ENCODE results near the gene SPATA2. TPM values are rescaled to one million over a fixed set of nuclear protein-coding genes. Genes with fewer than 3 reads are reported as not detected.

Gene SPATA2
- total RNA-seq, 4 donors from 2014 or later: 1.7 to 3.0 (median 1.9) TPM

DNA sequence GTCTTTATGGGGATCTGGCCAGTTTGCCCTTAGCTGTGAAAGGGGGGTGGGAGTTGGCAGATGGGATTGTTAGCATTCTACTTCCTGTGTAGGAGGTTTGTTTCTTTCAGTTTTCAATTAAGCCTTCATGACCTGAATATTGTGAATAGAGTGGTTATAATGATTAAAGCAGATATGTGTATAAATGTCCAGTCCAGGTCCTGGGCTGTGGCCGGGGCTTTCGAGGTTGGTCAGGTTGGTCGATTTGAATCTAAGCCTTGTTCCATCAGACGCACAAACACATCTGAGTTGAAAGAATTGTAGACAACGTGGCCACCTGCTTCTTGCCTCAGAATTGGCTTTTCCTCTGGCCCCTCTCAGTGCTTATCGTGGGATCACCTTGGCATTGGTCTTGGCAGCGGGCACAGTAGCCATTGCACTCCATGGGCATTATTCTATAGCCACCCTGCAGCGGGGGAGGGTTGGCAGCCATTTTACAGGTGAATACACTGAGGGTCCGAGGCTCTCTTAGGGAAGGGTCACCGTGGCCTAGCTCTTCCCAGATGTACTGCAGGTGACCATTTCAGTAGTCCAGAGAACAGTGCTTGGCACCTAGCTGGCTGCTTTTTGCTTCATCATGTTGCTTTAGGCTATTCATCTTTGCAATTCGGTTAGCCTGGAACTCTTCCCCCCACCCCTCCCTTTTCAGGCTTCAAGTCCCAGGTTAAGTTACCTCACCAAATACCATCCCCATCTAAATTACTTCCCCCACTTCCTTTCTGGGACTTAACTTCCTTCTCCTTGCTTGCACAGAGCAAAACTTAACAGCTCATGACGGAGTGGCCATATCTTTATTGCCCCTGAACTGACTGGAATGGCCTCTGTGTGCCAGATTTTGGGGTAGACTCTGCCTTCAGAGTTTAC, 21.9 kb upstream of the SPATA2 start:
- TF ChIP-seq, protein P1, sequence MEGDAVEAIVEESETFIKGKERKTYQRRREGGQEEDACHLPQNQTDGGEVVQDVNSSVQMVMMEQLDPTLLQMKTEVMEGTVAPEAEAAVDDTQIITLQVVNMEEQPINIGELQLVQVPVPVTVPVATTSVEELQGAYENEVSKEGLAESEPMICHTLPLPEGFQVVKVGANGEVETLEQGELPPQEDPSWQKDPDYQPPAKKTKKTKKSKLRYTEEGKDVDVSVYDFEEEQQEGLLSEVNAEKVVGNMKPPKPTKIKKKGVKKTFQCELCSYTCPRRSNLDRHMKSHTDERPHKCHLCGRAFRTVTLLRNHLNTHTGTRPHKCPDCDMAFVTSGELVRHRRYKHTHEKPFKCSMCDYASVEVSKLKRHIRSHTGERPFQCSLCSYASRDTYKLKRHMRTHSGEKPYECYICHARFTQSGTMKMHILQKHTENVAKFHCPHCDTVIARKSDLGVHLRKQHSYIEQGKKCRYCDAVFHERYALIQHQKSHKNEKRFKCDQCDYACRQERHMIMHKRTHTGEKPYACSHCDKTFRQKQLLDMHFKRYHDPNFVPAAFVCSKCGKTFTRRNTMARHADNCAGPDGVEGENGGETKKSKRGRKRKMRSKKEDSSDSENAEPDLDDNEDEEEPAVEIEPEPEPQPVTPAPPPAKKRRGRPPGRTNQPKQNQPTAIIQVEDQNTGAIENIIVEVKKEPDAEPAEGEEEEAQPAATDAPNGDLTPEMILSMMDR (IDR thresholded peaks at IDR 0.05; ENCODE audit: low read depth): no peak

DNA sequence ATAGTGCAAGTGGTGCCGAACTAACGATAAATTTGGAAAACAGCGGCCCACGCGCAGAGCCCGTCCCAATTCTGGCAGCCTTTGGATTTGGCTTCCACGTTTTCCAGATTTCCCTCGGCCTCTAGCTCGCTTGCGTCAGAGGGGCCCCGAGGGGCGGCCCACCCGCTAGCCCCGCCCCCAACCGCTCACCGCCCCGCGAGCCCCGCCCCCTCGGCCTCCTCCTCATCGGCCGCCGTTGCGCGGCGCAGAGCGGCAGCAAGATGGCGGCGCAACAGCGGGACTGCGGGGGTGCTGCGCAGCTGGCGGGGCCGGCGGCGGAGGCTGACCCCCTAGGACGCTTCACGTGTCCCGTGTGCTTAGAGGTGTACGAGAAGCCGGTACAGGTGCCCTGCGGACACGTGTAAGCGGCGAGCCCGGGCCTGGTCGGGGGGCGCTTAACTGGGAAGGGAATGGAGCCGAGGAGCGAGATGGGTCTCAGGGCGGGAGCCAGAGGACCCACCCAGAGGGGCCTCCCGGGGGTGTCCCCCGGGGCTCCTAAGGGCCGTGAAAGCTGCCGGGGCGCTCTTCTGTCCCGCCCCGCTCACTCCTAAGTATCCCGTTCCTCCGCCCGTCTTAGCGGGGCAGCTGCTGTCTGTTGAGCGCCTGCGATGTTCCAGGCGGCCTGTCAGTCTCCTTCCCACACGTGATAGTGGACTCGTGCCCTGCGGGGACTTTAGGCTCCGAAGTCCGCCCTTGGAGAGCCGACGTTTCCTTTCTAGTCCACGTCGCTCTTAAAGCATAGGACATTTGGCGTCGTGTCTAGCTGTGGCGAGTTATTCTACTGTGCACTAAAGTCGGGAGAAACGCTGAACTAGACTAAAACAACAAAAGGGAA, 21.1 kb upstream of the SPATA2 start, which contains the start of gene RNF114:
Gene RNF114 (plus strand): TSS at position 245 of the 874 bp plus-strand sequence. CDS start 16 bp downstream, at position 261.
- TF ChIP-seq, protein P1 (IDR thresholded peaks at IDR 0.05; ENCODE audit: low read depth): no peak

DNA sequence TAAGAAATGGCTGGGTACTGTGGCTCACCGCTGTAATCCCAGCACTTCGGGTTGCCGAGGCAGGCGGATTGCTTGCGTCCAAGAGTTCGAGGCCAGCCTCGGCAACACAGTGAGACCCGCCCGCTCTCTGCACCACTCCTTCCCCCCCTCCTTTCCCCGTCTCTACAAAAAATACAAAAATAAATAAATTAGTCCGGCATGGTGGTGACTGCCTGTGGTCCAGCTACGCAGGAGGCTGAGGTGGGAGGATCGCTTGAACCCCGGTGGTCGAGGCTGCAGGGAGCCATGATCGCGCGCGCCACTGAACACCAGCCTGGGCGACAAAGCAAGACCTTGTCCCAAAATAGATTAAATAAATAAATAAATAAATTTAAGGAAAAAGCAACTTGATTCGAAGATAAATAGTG, 20.4 kb upstream of the SPATA2 start:
- TF ChIP-seq, protein P1 (IDR thresholded peaks at IDR 0.05; ENCODE audit: low read depth): no peak

DNA sequence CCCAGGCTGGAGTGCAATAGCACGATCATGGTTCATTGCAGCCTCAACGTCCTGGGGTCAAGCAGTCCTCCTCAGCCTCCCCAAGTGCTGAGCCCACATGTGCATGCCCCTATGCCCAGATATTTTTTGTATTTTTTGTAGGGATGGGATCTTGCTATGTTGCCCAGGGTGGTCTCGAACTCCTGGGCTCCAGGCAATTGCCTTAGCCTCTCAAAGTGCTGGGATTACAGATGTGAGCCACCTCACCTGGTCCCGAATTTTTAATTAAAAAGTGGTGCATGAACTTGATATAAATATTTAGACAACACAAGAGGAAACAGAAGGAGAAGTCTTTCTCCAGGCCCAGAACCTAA, 13.8 kb upstream of the SPATA2 start:
- TF ChIP-seq, protein P1 (IDR thresholded peaks at IDR 0.05; ENCODE audit: low read depth): no peak

DNA sequence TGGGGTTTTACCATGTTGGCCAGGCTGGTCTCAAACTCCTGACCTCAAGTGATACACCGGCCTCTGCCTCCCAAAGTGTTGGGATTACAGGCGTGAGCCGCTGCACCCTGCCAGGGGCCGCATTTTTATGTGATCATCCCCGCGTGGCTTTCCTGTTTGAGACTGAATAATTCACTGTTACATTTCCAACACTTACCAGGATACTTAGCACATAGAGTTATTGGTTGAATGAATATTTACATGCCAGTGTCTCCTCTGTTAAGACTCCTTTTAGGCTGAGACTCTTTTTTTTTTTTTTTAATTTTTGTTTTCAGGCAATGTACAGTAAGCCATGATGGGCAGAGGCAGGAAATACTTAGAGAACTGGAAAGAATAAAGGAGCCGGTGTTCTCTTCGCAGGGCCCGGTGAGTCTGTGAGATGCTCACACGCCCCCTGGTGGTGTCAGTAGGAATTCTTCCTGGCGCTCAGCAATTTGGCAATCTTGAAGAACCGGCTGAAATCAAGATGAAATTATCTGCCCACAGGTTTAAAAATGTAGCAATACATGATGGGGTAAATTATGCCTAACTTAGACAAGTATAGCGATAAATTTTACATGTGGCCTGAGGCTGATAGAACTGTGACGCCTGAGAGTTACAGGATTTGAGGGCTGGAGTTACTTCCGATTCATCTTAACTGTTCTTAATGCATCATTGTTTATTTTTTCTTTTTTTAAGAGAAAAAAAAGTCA, 13.2 kb upstream of the SPATA2 start:
- TF ChIP-seq, protein P1 (IDR thresholded peaks at IDR 0.05; ENCODE audit: low read depth): no peak

DNA sequence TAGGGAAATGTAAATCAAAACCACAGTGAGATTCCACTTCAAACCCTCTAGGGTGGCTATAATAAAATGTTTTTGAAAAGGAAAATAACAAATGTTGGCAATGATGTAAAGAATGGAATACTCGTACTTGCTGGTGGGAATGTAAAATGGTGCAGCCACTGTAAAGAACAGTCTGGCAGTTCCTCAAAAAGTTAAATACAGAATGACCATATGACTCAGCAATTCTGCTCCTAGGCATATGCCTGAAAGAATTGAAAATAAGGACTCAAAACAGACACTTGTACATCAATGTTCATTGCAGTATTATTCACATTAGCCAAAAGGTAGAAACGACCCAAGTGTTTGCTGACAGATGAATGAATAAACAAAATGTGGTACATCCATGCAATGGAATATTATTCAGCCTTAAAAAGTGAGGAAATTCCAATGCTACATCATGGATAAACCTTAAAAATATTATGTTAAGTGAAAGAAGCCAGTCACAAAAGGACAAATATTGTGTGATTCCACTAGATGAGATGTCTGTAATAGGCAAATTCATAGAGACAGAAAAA, 10.6 kb upstream of the SPATA2 start:
- TF ChIP-seq, protein P1 (IDR thresholded peaks at IDR 0.05; ENCODE audit: low read depth): no peak

Measured in subcutaneous adipose tissue (tissue), 4 donors.